ENCODE measurements around the gene NCOA1. TPM values are rescaled to one million over a fixed set of nuclear protein-coding genes. Genes with fewer than 3 reads are reported as not detected.

The NCOA1 gene
- total and polyA plus RNA-seq, 2 of the 4 experiments (the other 2 are of a cell fraction) = 6.7 to 11.3 TPM

DNA sequence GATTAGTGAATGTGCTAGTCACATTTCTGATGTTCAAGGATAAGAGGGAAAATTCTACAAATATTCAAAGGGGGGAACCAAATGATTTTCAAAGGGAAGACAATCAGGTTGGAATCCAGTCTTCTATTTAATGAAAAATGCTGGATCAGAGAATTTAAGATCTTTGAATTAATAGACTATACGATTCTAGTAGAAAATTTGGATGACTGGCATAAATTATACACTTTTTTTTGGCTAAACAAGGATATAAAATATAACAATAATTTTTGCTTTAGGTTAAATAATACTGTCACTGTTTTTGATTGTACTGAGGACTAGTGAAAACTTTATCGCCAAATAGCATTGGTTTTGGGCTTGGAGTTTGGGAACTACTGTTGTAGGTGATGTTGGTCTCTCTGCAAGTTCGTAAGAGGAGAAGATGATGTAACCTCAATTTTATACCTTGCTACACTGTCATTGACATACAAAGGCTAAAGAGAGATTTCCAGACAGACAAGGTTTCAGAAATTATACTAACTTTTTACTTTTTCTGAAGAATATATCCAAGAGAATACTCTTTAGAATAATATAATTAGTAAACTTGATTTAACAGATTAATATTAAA lies 51.3 kb downstream of the NCOA1 start:
- no peak overlapping the region for H3K27ac ChIP-seq (ENCODE audit: insufficient read depth, low read length)
- H3K4me3 ChIP-seq (ENCODE audit: insufficient read depth, low read depth, low read length) = no peak overlapping the region
- no peak overlapping the region for H3K4ac ChIP-seq (ENCODE audit: low read depth, low read length)
- no peak overlapping the region for H3K9ac ChIP-seq (ENCODE audit: low read depth, low read length)
- no peak overlapping the region for H2AK9ac ChIP-seq (replicated peaks; ENCODE audit: low read depth, low read length, poor library complexity)
- H2AFZ ChIP-seq (replicated peaks; ENCODE audit: low read length, poor library complexity) = no peak overlapping the region
- H3K56ac ChIP-seq (ENCODE audit: extremely low read depth, insufficient read depth, low read length) = no peak overlapping the region
- in situ Hi-C loops (cut with MboI; ENCODE audit: low sequenced_read_pairs) (no loop called here), dilution Hi-C loops (cut with HindIII; ENCODE audit: low sequenced_read_pairs, unreplicated experiment) (no loop called here), intact Hi-C loops (cut with micrococcal nuclease) (no loop called here)
- H3K27me3 ChIP-seq (ENCODE audit: control insufficient read depth, insufficient read depth, low read length) = no peaks in the 10 kb centered on the region
- no peak overlapping the region for H3K23ac ChIP-seq (ENCODE audit: low read depth, low read length)
- H3K14ac ChIP-seq (replicated peaks; ENCODE audit: low read depth, low read length) = no peak overlapping the region
- no peaks in the 10 kb centered on the region for H3K36me3 ChIP-seq (ENCODE audit: control insufficient read depth, insufficient read depth, low read length)
- no peak overlapping the region for H2BK20ac ChIP-seq (ENCODE audit: low read depth, low read length)
- H3K18ac ChIP-seq (ENCODE audit: low read depth, low read length) = no peak overlapping the region
- H4K20me1 ChIP-seq (ENCODE audit: insufficient read depth, low read length) = peaks cover 4% of the 10 kb centered on the region; the same call in 1 of the 2 replicates
- no peak overlapping the region for H2BK5ac ChIP-seq (ENCODE audit: low read depth, low read length, poor library complexity, severe bottlenecking)
- ATAC-seq (ENCODE audit: low read depth) (no peak), DNase-seq (no peak)
- CTCF ChIA-PET = no interaction called here
- no CpG with 5 or more reads among the region's 3 CpGs for WGBS, 2 experiments (ENCODE audit: extremely low coverage in 2 of 2, insufficient read length in 1 of 2)
- no TSS peak for BruUV-seq (replicated peaks)
- H3K4me1 ChIP-seq (ENCODE audit: control insufficient read depth, insufficient read depth, low read length) = no peaks in the 10 kb centered on the region
- POLR2A ChIA-PET (ENCODE audit: unreplicated experiment) = no interaction called here
- H3K9me3 ChIP-seq (ENCODE audit: control insufficient read depth, insufficient read depth, low read length) = peaks cover 4% of the 10 kb centered on the region; the same call in 1 of the 2 replicates
- TF ChIP-seq, protein P1, sequence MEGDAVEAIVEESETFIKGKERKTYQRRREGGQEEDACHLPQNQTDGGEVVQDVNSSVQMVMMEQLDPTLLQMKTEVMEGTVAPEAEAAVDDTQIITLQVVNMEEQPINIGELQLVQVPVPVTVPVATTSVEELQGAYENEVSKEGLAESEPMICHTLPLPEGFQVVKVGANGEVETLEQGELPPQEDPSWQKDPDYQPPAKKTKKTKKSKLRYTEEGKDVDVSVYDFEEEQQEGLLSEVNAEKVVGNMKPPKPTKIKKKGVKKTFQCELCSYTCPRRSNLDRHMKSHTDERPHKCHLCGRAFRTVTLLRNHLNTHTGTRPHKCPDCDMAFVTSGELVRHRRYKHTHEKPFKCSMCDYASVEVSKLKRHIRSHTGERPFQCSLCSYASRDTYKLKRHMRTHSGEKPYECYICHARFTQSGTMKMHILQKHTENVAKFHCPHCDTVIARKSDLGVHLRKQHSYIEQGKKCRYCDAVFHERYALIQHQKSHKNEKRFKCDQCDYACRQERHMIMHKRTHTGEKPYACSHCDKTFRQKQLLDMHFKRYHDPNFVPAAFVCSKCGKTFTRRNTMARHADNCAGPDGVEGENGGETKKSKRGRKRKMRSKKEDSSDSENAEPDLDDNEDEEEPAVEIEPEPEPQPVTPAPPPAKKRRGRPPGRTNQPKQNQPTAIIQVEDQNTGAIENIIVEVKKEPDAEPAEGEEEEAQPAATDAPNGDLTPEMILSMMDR (conservative IDR thresholded peaks at IDR 0.05; ENCODE audit: low read depth, low read length) = no peak
- TF ChIP-seq CHD1 (IDR thresholded peaks at IDR 0.05; ENCODE audit: low read depth, low read length) = no peak
- peak; percentile 32; the same call in 1 of the 2 replicates for TF ChIP-seq NFE2L2 (IDR thresholded peaks at IDR 0.05; ENCODE audit: low read depth, low read length)
- H2AK5ac ChIP-seq (ENCODE audit: low read depth, low read length) = no peak overlapping the region
- H3K79me1 ChIP-seq (ENCODE audit: low read depth in 1 of 2, low read length in 2 of 2) = peaks cover 5 to 6% of the 10 kb centered on the region in 2 experiments; a peak in 2 of 4 replicates
- H4K91ac ChIP-seq (ENCODE audit: insufficient read depth, low read depth, low read length) = no peak overlapping the region
- H2BK120ac ChIP-seq (ENCODE audit: low read depth, low read length) = no peak overlapping the region
- no peak overlapping the region for H3K4me2 ChIP-seq (ENCODE audit: low read depth, low read length)
- no peak overlapping the region for H4K8ac ChIP-seq (ENCODE audit: low read depth in 2 of 2, low read length in 2 of 2)
- no peak overlapping the region for H4K5ac ChIP-seq (ENCODE audit: low read depth, low read length)
- no peak overlapping the region for H2BK15ac ChIP-seq (ENCODE audit: low read depth, low read length)
- H3K9me1 ChIP-seq (ENCODE audit: insufficient read depth, low read length) = no peaks in the 10 kb centered on the region

Measured in IMR-90 (cell line).